ENCODE results near the gene EXOSC2. TPM values are rescaled to one million over a fixed set of nuclear protein-coding genes. Genes with fewer than 3 reads are reported as not detected.

Gene EXOSC2
- total RNA-seq, 1 experiment from 2014 or later: 41.0 TPM

Other genes starting within 250 kb of the EXOSC2 start
- 26.2 TPM for gene ASS1, start 248.8 kb upstream of the EXOSC2 start, total RNA-seq (2021; ENCODE audit: unreplicated experiment)
- 46.6 TPM for gene FUBP3, start 114.2 kb upstream of the EXOSC2 start, total RNA-seq (2021; ENCODE audit: unreplicated experiment)
- 0.08 TPM for gene PRDM12, start 29.2 kb upstream of the EXOSC2 start, total RNA-seq (2021; ENCODE audit: unreplicated experiment)
- 48.4 TPM for gene ABL1, start 141.5 kb downstream of the EXOSC2 start, total RNA-seq (2021; ENCODE audit: unreplicated experiment)
- gene QRFP, start 203.0 kb downstream of the EXOSC2 start, total RNA-seq (2021; ENCODE audit: unreplicated experiment): not detected
- gene FIBCD1, start 245.5 kb downstream of the EXOSC2 start, total RNA-seq (2021; ENCODE audit: unreplicated experiment): 16.3 TPM